Mucosa of stomach (tissue), 1 donor: ENCODE measurements around the gene KCND3.

Source experiments
- H3K27me3 ChIP-seq: one replicate; pipeline ENCODE4 v1.7.0; 2013; ENCODE audit warnings: mild to moderate bottlenecking, low read length; ENCODE audit not compliant: control insufficient read depth, insufficient read depth
- H3K36me3 ChIP-seq: one replicate; pipeline ENCODE4 v1.7.0; 2013; ENCODE audit warnings: low read length; ENCODE audit not compliant: control insufficient read depth, insufficient read depth
- H3K4me1 ChIP-seq: one replicate; pipeline ENCODE4 v1.7.0; 2013; ENCODE audit warnings: mild to moderate bottlenecking, low read length; ENCODE audit not compliant: control insufficient read depth, insufficient read depth
- H3K4me3 ChIP-seq: one replicate; pipeline ENCODE4 v1.7.0; 2013; ENCODE audit warnings: low read length
- H3K9ac ChIP-seq: one replicate; pipeline ENCODE4 v1.7.0; 2013; ENCODE audit warnings: mild to moderate bottlenecking, low read length, moderate library complexity
- H3K9me3 ChIP-seq: one replicate; pipeline ENCODE4 v1.7.0; 2013; ENCODE audit warnings: mild to moderate bottlenecking, low read length, moderate library complexity; ENCODE audit not compliant: control insufficient read depth
- donor health status: Pancreatic carcinoma.

Gene KCND3

GRCh38 chr1:112006416-112007025 is 17.1 kb upstream of the KCND3 start:
- Histone ChIP-seq H3K9ac (no peak overlapping the region), H3K9me3 (no peaks in the 10 kb centered on the region), H3K27me3 (peaks cover 19% of the 10 kb centered on the region), H3K36me3 (no peaks in the 10 kb centered on the region), H3K4me1 (no peaks in the 10 kb centered on the region), H3K4me3 (no peak overlapping the region)

DNA sequence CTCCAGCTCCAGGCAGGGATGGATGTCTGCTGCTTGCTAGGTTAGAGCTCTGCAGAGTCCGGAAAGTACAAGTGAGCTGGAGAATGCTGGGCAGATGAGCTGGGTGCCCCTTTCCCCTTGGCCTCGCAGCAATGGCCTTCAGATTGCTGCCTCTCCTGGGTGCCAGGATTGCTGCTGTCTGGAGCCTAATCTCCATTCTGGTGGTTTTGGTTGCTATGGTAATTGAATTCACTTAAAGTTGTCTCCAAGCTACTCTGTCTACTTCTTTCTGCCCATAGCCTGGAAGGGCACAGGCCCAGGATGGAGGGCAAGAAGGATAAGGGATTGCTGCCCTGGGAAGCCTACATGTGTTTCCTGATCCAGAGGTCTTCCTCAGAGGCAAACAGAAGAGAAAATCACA is 14.6 kb upstream of the KCND3 start:
- Histone ChIP-seq H3K9ac (no peak overlapping the region), H3K27me3 (peaks cover 28% of the 10 kb centered on the region), H3K9me3 (no peaks in the 10 kb centered on the region), H3K4me3 (no peak overlapping the region), H3K4me1 (no peaks in the 10 kb centered on the region), H3K36me3 (no peaks in the 10 kb centered on the region)

DNA sequence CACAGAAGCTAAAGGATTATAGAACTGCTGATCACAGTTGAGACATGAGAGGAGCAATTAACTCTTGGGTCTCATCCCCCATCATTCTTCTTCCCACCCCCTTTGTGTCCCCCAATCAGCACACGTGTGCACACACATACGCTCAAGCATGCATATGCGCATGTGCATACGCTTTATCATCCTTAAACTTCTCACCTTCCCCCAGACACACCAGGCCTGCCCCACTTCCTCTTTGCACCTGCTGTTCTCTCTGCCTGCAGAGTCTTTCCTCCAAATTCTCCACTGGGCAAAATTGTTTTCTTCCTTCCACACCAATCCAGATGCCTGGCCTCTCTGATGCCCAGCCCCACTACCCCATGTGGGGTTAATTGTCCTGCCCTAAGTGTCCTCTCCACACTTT is 13.0 kb upstream of the KCND3 start:
- H3K9me3 ChIP-seq, result no peaks in the 10 kb centered on the region

GRCh38 chr1:112001436-112001835 is 12.0 kb upstream of the KCND3 start:
- Histone ChIP-seq H3K27me3 (peaks cover 28% of the 10 kb centered on the region), H3K36me3 (no peaks in the 10 kb centered on the region), H3K9ac (no peak overlapping the region), H3K9me3 (no peaks in the 10 kb centered on the region), H3K4me1 (no peaks in the 10 kb centered on the region), H3K4me3 (no peak overlapping the region)

More for the DNA sequence above, 13.0 kb upstream of the KCND3 start:
- H3K4me1 ChIP-seq, result no peaks in the 10 kb centered on the region
- H3K4me3 ChIP-seq, result no peak overlapping the region
- peaks cover 28% of the 10 kb centered on the region for H3K27me3 ChIP-seq
- H3K9ac ChIP-seq, result no peak overlapping the region
- H3K36me3 ChIP-seq, result no peaks in the 10 kb centered on the region

GRCh38 chr1:112000048-112000447 is 10.6 kb upstream of the KCND3 start:
- peaks cover 28% of the 10 kb centered on the region for H3K27me3 ChIP-seq
- no peaks in the 10 kb centered on the region for H3K4me1 ChIP-seq
- H3K9ac ChIP-seq, result no peak overlapping the region

DNA sequence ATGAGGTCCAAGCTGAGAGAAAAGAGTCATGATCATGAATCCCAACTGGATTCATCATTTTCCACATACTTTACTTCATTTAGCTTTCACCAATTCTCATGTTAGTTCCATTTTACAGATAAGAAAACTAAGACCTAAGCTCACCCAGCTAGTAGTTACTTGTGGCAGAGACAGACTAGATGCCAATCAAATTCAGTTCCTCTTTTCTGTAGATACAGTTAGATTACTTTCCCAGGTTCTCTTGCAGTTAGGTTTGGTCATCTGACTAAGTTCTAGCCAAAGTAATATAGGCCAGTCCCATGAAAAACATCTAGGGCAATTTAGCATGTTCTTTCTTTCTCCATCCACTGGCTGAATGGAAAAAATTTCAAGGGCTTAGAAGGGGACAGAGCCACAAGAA is 8.9 kb upstream of the KCND3 start:
- no peaks in the 10 kb centered on the region for H3K36me3 ChIP-seq
- no peaks in the 10 kb centered on the region for H3K4me1 ChIP-seq
- no peak overlapping the region for H3K9ac ChIP-seq
- H3K27me3 ChIP-seq, result peaks cover 26% of the 10 kb centered on the region
- no peak overlapping the region for H3K4me3 ChIP-seq
- H3K9me3 ChIP-seq, result no peaks in the 10 kb centered on the region

More at GRCh38 chr1:112000048-112000447, 10.6 kb upstream of the KCND3 start:
- no peaks in the 10 kb centered on the region for H3K36me3 ChIP-seq
- H3K4me3 ChIP-seq, result no peak overlapping the region
- H3K9me3 ChIP-seq, result no peaks in the 10 kb centered on the region

DNA sequence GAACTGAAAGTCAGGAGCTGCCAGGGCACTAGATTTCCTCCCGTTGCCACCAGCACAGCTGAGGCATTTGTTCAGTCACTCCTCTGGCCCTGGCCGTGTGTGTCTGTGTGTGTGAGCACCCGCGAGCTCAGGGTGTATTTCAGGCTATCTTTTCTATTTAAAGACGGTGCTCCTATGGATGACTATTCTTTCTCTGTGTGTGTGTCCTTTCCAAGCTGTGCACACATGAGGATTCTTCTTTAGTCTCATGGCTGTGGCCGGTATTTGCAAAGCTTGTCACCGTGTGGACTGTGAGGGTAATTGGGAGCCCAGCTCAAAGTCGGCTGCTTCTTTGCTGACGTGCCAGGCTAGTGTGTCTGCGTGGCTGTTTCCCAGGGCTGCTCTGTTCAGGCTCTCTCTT is 3.0 kb upstream of the KCND3 start:
- H3K4me1 ChIP-seq, result peaks cover 32% of the 10 kb centered on the region
- peaks cover 8% of the 10 kb centered on the region for H3K27me3 ChIP-seq
- H3K4me3 ChIP-seq, result no peak overlapping the region
- H3K36me3 ChIP-seq, result no peaks in the 10 kb centered on the region
- no peaks in the 10 kb centered on the region for H3K9me3 ChIP-seq
- H3K9ac ChIP-seq, result no peak overlapping the region

DNA sequence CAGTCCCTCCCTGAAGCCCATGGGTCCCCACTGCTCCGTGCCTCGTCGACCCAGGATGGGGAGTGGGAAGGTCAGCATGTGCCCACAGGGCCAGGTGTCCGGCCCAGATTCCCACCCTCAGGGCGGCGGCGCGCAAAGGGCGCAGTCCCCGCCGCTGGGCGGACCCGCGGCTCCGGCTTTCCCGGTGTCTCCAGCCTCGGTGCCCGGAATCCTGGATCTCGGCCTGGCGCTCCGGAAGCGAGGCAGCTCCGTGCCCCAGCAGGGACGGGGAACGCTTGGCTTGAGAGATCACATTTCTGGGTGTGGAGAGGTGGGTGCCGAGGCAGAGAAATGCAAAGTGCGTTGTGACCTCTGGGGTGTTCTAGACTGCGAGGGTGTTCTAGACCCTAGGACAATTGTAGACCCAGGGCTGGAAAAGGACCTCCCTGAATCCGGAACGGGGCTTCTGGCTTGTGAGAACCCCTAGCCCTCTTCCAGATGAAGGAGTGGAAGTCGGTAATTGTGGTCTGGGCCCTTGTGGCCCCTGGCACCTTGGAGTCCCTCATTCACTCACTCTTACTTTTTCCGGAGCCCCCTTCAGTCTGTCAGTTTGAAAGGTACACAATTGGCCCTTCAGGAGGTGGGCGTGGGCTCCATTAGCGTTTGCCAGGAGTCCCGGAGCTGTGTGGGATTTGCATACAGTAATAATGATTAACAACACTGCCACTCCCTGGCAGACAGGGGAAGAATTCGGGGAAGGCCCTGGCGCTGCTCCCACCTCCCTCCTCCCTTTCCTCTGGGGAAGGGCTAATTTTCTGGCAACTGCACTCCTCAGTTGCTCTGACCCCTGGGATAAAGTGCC is 1.6 kb upstream of the KCND3 start:
- Histone ChIP-seq H3K9ac (peak overlapping the region; percentile 63), H3K27me3 (peaks cover 8% of the 10 kb centered on the region), H3K4me1 (peaks cover 32% of the 10 kb centered on the region), H3K36me3 (no peaks in the 10 kb centered on the region), H3K9me3 (no peaks in the 10 kb centered on the region), H3K4me3 (peak overlapping the region; percentile 40)

DNA sequence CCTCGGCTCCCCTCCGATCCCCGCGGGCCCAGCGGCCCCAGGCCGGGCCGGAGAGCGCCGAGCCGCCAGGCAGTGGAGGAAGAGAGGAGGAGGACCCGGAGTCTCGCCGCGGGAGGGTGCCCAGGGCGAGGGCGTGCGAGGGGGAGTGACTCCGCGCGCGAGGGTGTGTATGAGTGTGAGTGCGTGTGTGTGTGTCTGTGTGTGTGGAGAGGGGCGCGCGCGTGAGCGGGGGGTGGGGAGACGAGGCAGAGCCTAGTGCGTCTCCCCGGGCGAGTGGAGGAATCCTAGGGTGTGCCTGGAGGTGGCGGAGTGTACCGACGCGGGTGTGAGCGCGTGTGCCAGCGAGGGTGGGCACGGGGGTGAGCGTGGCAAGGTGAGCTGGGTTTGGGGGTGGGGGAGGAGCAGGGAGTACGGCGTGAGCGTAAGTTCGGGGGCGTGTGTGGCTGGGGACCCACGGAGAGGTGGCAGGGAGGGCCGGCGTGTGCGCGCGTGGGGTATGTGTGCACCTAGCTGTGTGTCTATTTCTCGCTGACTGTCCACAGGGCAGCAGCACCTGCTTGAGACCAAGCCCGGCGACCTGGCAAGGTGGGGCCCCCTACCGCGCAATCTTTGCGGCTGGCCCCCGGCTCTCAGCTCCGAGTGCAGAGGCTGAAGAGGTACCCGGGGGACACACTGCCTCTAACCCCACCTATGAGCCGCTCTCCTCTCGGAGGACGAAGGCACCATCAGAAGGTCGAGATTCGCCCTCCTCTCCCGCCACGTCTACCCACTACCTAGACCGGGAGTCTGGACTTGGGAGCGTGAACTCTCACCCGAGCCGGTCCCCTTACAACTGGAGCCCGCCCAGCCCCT is 784 bp upstream of the KCND3 start:
- Histone ChIP-seq H3K36me3 (no peaks in the 10 kb centered on the region), H3K27me3 (peaks cover 8% of the 10 kb centered on the region), H3K4me1 (peaks cover 32% of the 10 kb centered on the region), H3K9me3 (no peaks in the 10 kb centered on the region), H3K4me3 (peak overlapping the region; percentile 40), H3K9ac (peak overlapping the region; percentile 63)

GRCh38 chr1:111988743-111989453 is 570 bp downstream of the KCND3 start:
- Histone ChIP-seq H3K36me3 (no peaks in the 10 kb centered on the region), H3K9ac (peak overlapping the region; percentile 48), H3K9me3 (no peaks in the 10 kb centered on the region), H3K27me3 (peaks cover 8% of the 10 kb centered on the region), H3K4me1 (peaks cover 32% of the 10 kb centered on the region), H3K4me3 (peak overlapping the region; percentile 21)

DNA sequence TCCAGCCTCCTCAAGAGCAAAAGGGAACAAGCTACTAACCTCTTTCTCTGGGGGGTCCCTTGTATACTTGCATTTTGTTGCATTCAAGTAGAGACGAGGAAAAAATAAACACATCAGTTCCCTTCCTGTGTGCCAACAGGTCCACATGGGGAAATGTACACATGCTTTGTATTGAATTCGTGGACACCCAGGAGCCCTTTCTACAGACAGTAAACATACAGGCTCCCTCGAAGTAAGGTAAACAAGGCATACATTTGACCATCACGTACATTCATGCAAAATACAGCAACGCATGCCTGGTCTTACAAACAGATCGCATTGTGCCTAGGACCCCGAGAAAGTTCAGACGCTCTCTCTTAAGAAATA is 1.1 kb downstream of the KCND3 start:
- no peak overlapping the region for H3K9ac ChIP-seq
- peaks cover 8% of the 10 kb centered on the region for H3K27me3 ChIP-seq
- no peaks in the 10 kb centered on the region for H3K36me3 ChIP-seq
- peaks cover 32% of the 10 kb centered on the region for H3K4me1 ChIP-seq
- peak overlapping the region; percentile 21 for H3K4me3 ChIP-seq
- no peaks in the 10 kb centered on the region for H3K9me3 ChIP-seq
